GM10248 (cell line): ENCODE results near the gene STPG4.

Source experiments
- CTCF ChIA-PET: fragments of 300-600 bp; sonication (Branson Sonifier 250); formaldehyde crosslinking; extraction: SDS; loops from one replicate; lab custom pipeline; 2021; ENCODE audit warnings: antibody characterized with exemption; lab: Yijun Ruan, JAX
- POLR2A ChIA-PET: fragments of 350-650 bp; sonication (Branson Sonifier 250); formaldehyde crosslinking; extraction: SDS; loops from one replicate; lab custom pipeline; 2020; ENCODE audit warnings: antibody characterized with exemption; lab: Yijun Ruan, JAX
- DNase-seq: peaks from one replicate; pipeline ENCODE4 v3.0.0; 2012; ENCODE audit errors: extremely low spot score
- CTCF ChIP-seq: IDR thresholded peaks from 2 replicates; pipeline ENCODE4 v1.5.1; 2012; ENCODE audit warnings: mild to moderate bottlenecking, low read depth; ENCODE audit errors: extremely low read depth, missing control alignments, control extremely low read depth

The STPG4 gene

DNA sequence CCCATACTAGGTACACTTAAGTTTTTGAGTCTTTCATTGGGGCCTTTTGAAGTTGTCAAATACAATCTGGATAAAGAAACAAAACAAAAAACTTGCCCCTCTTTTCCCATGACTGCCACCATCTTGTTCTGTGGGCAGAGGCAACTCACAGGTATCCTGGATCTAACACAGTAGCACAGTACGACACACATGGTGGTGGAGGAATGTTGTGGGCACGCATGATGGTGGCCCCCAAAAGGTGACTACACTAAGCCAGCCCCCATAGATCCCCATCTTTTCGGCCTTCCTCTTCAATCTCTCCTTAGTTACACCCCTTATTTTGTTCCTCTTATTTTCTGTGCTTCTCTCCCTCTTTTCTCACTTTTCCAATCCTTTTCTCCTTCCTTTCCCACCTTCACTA lies 4.5 kb upstream of the STPG4 start:
- ChIA-PET CTCF (interaction anchor here (1.0 to 1.7 kb wide), 2 partner anchors 13 to 164 kb away, joined by 4 to 5 read pairs; no protein-coding TSS in a partner anchor), POLR2A (no interaction called here)
- TF ChIP-seq CTCF: no peak
- DNase-seq: no peak

GRCh38 chr2:47158576-47158975 lies 3.5 kb upstream of the STPG4 start:
- no peak for DNase-seq
- ChIA-PET POLR2A (no interaction called here), CTCF (interaction anchor here (1.7 kb wide), 1 partner anchor 14 kb away, joined by 5 read pairs; no protein-coding TSS in a partner anchor)
- TF ChIP-seq CTCF: no peak

GRCh38 chr2:47152803-47153202 lies 2.3 kb downstream of the STPG4 start:
- ChIA-PET CTCF (interaction anchor here (1.1 to 6.1 kb wide), 4 partner anchors 9 to 171 kb away, joined by 3 to 26 read pairs (median 4); no protein-coding TSS in a partner anchor), POLR2A (no interaction called here)
- no peak for TF ChIP-seq CTCF
- DNase-seq: no peak

- POLR2A ChIA-PET: no interaction called here
Observed at GRCh38 chr2:47150175-47150574, 4.9 kb downstream of the STPG4 start.

DNA sequence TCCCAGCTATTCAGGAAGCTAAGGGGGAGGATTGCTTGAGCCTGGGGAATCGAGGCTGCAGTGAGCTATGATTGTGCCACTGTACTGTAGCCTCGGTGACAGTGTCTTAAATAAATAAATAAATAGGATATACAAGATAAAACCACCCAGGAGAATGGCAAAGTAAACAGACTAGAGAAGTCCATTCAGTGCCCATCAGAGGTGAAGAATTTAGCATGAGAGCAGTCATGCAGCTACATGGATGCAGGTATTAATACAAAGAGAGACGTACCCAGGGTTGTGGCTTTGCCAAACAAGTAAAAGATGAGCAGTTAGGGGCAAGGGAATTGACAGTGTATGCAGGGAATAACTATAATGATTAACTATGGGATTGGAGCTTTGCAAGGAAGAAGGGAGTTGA lies 8.1 kb downstream of the STPG4 start:
- ChIA-PET POLR2A (no interaction called here), CTCF (interaction anchor here (1.0 kb wide), 1 partner anchor 24 kb away, joined by 3 read pairs; no protein-coding TSS in a partner anchor)
- no peak for DNase-seq
- no peak for TF ChIP-seq CTCF

More at GRCh38 chr2:47150175-47150574, 4.9 kb downstream of the STPG4 start:
- TF ChIP-seq CTCF: no peak
- no peak for DNase-seq
- CTCF ChIA-PET: interaction anchor here (1.0 to 2.0 kb wide), 3 partner anchors 10 to 29 kb away, joined by 3 to 5 read pairs (median 3); no protein-coding TSS in a partner anchor

- TF ChIP-seq CTCF: no peak
- CTCF ChIA-PET: no interaction called here
- DNase-seq: no peak
- POLR2A ChIA-PET: no interaction called here
Observed at GRCh38 chr2:47145466-47145865, 9.6 kb downstream of the STPG4 start.
